NCI-H1694 treated with DMSO at 0.1 percent for 48 hours (cell line): ENCODE measurements around the gene POM121.
A peak's percentile ranks its signal among the peaks of the same experiment; 100 is the strongest.
"Not testable (repeated sequence)": the region's sequence is repeated elsewhere in the genome, so short reads cannot be mapped to it uniquely, and the experiment has no call there.

Source experiments
- DNase-seq: peaks from one replicate; lab custom pipeline; 2025; lab: John Stamatoyannopoulos, UW

POM121 gene

DNA sequence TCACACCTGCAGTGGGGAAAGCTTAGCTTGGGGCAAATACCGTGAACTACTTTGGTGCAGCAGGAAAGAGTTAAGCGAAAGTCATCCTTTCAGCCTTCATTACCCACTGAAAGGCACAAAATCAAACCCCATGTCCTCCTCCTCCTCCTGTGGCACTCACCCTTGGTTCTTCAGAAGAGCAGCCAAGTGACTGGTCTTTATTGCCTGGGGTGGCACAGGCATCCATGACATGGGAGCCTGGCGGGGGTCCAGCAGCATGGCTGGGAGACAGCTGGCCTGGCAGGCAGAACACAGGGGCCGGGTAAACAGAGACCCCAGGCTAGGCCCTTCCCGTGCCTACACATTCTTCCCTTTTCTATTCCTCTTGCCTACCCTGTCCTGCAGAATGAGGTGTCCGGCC is 24.8 kb downstream of the POM121 start:
- DNase-seq = peak; percentile 41

GRCh38 chr7:72950432-72950831 is 25.5 kb downstream of the POM121 start:
- DNase-seq = not testable (repeated sequence)

- not testable (repeated sequence) for DNase-seq
These were observed 29.1 kb downstream of the POM121 start for GRCh38 chr7:72953901-72954562.

DNA sequence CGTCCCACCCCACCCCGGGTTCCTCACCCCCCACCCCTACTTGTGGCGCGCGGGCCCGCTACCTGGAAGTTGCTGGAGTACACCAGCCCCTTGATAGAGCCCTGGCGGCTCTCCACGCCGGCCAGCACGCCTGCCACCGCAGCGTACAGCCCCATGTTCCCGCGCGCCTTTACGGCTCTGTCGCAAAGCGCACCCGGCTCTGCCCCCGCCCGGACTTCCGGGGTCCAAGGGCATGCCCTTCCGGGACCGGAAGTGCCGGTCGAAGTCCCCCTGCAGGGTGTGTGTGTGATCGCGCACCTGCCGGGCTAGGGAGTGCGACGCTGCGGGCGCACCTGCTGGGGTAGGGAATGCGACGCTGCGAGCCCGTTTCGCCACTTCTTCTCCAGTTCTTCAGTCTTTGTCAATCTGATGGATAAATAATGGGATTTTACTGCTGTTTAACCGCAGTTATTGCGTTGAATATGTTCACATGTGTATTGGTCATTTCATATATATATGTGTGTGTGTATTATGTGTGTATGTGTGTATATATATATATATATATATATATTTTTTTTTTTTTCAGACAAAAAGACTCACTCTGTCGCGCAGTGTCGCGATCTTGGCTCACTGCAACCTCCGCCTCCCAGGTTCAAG is 29.8 kb downstream of the POM121 start:
- DNase-seq = not testable (repeated sequence)

GRCh38 chr7:72960029-72960428 is 35.1 kb downstream of the POM121 start:
- DNase-seq = not testable (repeated sequence)

DNA sequence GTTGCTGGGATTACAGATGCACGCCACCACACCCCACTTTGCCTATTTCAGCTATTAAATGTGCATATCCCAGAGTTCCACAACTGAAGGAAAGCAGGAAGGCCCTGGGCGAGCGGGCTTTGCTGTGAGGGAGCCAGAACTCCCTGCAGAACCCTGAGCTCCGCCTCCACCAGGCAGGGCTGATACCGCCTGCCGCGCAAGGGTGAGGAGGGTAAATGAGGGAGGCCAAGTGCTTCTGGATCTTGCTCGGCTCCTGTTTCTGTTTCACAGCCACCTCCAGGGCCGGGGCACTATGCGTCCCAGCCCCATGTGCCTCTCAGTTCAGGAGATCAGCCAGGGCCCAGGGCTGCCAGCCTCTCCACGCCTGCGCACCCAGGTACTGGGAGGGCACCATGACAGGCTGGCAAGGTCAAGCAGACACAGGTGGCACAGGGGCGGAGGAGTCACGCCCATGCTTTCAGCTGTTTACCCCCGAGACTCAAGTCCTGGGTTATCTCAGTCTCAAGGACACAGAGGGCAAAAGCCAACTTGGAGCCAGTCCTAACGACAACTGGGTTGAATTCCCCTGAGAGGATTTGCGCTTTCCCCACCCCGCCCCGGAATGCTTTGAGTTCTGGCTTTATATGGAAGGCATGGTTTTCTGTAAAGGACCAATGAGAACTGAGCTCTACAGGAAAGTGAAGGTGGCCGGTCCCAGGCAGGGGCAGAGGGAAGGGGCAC is 35.9 kb downstream of the POM121 start:
- not testable (repeated sequence) for DNase-seq

DNA sequence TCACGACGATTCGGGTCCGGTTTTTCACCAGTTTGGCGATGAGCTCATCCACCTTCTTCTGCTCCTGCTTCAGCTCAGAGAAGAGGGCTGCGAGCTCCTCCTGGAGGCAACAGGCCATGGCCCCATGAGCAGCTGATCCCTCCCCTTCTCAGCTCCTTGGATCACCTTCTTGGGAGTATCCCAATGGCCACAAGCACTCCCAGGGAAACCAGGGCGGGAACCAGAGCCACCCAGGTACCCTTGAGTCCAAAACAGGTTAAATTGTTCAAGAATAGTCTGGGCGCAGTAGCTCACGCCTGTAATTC is 36.4 kb downstream of the POM121 start:
- DNase-seq = not testable (repeated sequence)

- not testable (repeated sequence) for DNase-seq
These were observed 38.2 kb downstream of the POM121 start for GRCh38 chr7:72963056-72963455.

DNA sequence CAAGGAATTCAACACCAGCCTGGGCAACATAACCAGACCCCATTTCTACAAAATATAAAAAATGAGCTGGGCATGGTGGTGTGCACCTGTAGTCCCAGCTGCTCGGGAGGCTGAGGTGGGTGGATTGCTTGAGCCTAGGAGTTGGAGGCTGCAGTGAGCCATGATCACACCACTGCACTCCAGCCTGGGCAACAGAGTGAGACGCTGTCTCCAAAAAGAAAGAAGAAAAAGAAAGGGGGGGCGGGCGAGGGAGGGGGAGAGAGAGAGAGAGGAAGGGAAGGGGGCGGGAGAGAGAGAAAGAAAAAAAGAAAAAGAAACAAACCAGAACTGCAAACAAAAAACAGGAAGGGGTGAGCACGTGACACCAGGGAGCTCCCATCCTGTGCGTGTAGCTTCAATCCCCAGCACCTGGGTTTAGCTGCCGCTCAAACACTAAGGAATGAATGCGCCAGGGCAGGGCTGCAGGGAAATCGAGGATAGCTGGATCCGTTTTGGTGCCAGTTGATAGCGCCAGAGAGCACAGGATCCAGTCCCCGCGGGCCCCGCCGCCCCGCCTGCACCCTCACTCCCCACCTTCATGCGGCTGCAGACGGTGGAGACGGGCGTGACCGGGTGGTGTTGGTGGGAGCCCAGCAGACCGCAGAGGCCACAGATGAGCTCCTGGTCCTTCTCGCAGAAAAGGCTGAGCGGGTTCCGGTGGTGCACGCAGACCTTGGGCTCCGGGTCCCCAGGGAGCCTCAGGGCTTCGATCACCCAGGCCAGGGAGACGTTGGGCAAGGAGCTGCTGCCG is 40.5 kb downstream of the POM121 start:
- not testable (repeated sequence) for DNase-seq

DNA sequence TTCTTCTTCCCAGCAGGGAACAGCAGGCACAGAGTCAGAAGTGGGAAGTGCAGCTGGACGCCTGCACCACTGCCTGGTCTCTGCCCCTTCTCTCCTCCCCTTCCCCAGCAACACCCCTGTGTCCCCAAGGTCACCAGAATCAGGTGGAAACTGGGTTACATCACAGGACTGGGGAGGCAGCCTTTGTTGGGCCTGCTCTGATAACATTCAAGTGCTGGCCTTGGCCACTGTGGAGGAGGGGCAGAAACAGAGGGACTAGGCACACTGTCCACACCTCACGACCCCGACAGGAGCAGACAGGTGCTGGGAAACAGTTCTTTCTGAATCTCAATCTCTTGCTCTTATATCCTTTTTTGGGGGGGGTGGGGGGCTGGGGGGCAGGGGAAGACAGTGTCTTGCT is 42.0 kb downstream of the POM121 start:
- not testable (repeated sequence) for DNase-seq

DNA sequence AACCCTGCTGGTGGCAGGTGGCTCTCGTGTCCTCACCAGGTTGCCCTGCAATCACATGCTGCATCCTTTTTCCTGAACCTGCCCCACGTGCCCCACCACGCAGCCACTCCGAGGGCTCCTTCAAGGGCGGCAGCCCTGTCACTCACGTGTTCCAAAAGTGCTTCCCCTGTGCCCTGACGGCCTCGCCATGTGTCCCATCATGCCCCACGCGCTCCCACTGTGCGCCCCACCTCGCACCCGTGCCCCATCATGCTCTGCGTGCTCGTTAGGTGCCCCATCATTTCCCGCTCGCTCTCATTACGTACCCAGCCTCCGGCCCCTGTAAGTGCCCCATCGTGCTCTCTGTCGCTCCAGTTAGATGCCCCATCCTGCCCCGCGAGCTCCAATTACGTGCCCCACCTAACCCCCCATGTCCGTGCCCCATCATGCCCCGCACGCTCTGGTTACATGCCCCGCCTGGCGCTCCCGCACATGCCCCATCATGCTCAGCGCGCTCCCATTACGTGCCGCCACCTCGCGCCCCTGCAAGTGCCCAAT is 44.2 kb downstream of the POM121 start, which contains the start of gene TRIM74:
Gene TRIM74 (minus strand): TSS at position 487 of the 537 bp plus-strand sequence. CDS start 3,309 bp downstream, outside the sequence.
- DNase-seq = not testable (repeated sequence)

- not testable (repeated sequence) for DNase-seq
These were observed 44.8 kb downstream of the POM121 start for GRCh38 chr7:72969688-72970087.

GRCh38 chr7:72971505-72971904 is 46.6 kb downstream of the POM121 start:
- not testable (repeated sequence) for DNase-seq

DNA sequence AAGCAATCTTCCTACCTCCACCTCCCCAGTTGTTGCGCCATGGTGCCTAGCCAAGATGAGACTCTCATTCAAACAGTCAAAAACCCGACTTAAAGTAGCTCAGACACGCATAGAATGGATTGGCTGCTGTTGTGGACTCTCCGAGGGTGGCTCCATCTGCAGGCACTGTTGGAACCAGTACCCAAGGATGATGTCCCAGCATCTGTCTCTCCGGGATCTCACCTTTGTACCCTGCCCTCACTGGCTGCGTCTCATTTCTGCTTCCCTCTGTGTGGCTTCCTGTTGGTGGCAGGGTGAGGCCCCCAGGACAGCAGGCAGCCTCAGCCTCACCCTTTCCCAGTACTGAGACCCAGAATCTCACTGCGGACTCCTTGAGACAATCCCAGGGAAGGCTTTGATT is 49.9 kb downstream of the POM121 start:
- not testable (repeated sequence) for DNase-seq

- DNase-seq = not testable (repeated sequence)
These were observed 50.9 kb downstream of the POM121 start for GRCh38 chr7:72975656-72976286.

- not testable (repeated sequence) for DNase-seq
These were observed 51.5 kb downstream of the POM121 start for GRCh38 chr7:72976434-72976833.

DNA sequence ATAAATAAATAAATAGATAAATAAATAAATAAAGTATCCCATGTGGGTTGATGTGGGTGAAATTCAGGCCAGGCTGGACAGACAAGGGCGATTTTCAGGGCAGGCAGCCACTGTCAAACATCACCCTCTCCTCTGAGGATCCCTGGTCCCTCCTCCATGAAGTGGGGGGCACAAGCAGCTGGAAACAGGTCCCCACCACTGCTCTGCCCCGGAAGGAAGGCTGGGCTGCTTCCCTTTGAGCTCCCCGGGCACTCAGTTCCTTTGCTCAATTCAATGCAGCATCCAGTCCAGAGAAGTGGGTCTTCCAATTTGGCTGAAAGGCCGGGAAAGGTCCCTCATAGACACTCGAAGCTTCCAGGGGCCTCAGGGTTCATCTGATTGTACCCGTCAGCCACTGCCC is 55.5 kb downstream of the POM121 start:
- DNase-seq = not testable (repeated sequence)

DNA sequence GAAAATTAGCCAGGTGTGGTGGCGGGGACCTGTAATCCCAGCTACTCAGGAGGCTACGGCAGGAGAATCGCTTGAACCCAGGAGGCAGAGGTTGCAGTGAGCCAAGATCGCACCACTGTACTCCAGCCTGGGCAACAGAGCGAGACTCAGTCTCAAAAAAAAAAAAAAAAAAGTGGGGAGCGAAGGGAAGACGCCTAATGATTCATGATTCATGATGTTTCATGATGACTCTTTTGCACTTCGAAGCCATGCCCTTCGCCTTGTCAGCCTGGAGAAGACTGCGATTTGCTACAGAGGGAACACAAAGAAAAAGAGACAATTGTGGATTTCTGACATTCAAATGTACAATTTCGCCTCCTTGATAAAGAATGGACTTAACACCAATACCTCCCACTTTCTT is 57.2 kb downstream of the POM121 start:
- DNase-seq = not testable (repeated sequence)

DNA sequence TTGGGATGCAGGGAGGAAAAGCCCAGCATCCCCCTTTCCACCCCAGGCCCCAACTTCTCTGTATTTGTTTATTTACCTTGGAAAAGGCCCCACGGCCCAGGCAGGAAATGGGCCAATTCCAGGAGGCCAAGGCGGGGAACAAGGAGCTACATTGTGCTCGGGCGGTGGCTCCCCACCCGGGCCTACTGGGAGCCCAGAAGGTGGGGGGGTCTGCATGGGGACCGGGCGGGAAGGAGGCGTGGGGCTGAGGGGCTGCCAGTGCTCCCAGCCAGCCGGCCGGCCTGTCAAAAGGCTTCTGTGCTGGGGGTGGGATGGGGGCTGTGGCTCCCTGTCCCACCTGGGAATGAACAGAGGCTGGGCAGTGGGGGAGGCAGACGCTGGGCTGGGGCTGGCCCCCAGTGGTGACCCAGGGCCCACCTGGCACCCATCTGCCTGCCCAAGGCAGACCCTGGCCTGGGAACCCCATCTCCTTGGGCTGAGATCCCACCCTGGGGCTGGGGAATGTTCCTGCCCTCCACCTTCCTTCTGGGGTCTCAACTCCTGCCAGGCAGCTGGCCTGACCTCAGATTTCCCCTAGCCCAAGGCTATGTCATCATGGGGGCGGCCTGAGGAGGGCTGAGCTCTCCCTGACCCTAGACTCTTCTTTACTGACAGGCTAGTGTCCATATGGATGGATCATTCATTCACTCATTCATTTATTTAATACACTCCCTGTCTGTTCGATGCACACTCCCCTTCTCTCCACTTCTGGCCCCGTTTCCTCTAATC is 65.4 kb downstream of the POM121 start:
- not testable (repeated sequence) for DNase-seq

GRCh38 chr7:72995484-72995883 is 70.6 kb downstream of the POM121 start:
- not testable (repeated sequence) for DNase-seq

GRCh38 chr7:72997447-72997846 is 72.6 kb downstream of the POM121 start:
- DNase-seq = not testable (repeated sequence)
